ENCODE data around the gene LINC00237.

DNA sequence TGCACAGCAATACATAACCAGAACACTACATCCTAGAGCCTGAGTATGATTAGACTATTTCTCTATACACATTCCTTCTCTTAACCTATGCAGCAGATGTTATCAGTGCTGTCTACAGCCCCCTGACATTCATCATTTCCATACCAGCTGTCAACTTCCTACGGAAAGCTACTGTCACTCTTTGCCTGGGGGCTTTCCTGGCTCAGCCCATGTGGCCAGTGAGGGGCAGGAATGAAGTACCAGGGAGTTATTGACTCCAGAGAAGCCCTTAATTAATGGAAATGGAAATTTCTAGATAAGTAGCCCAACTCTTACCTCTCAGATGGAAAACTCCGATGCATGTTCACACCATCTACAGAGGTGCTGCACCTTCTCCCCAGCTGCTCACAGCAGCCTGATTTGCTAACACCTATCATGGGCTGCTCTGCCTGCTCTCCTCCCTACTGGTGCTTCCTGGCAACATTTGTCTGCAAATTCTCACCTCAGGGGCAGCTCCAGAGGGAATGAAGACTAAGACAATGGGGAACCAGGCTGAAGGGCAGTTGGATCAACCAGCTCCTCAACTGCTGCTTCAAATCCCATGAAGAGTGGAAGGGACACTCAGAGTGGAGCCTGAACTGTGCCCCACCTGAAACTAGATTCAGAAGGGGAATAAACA is 59.6 kb downstream of the LINC00237 start:
- TF ChIP-seq, protein P1, sequence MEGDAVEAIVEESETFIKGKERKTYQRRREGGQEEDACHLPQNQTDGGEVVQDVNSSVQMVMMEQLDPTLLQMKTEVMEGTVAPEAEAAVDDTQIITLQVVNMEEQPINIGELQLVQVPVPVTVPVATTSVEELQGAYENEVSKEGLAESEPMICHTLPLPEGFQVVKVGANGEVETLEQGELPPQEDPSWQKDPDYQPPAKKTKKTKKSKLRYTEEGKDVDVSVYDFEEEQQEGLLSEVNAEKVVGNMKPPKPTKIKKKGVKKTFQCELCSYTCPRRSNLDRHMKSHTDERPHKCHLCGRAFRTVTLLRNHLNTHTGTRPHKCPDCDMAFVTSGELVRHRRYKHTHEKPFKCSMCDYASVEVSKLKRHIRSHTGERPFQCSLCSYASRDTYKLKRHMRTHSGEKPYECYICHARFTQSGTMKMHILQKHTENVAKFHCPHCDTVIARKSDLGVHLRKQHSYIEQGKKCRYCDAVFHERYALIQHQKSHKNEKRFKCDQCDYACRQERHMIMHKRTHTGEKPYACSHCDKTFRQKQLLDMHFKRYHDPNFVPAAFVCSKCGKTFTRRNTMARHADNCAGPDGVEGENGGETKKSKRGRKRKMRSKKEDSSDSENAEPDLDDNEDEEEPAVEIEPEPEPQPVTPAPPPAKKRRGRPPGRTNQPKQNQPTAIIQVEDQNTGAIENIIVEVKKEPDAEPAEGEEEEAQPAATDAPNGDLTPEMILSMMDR (IDR thresholded peaks at IDR 0.05): no peak
- no peak for TF ChIP-seq POLR2A (IDR thresholded peaks at IDR 0.05)
